Endodermal cell (in vitro differentiated cells): Measurements from ENCODE around the gene COL23A1. TPM values are rescaled to one million over a fixed set of nuclear protein-coding genes. Genes with fewer than 3 reads are reported as not detected.

Experiments used
- DNase-seq: peaks from one replicate; pipeline ENCODE4 v3.0.0-alpha.2; 2017
- H3K27ac ChIP-seq: 2 replicates; pipeline ENCODE4 v1.5.1; 2013; ENCODE audit warnings: mild to moderate bottlenecking, low read depth, low read length, moderate library complexity
- H3K27me3 ChIP-seq: 2 replicates; pipeline ENCODE4 v1.6.1; 2013; ENCODE audit warnings: mild to moderate bottlenecking, low read length, moderate library complexity; ENCODE audit not compliant: insufficient read depth, control insufficient read depth, poor library complexity, severe bottlenecking
- H3K36me3 ChIP-seq: 2 replicates; pipeline ENCODE4 v1.7.0; 2013; ENCODE audit warnings: mild to moderate bottlenecking, low read length, moderate library complexity; ENCODE audit not compliant: control insufficient read depth, insufficient read depth
- H3K4me1 ChIP-seq: one replicate; pipeline ENCODE4 v1.7.0; 2013; ENCODE audit warnings: low read length; ENCODE audit not compliant: control insufficient read depth, insufficient read depth
- H3K4me3 ChIP-seq: 2 replicates; pipeline ENCODE4 v1.5.1; 2013; ENCODE audit warnings: mild to moderate bottlenecking, low read length, moderate library complexity
- H3K9ac ChIP-seq: 2 replicates; pipeline ENCODE4 v1.6.1; 2013; ENCODE audit warnings: mild to moderate bottlenecking, low read length, moderate library complexity; ENCODE audit not compliant: poor library complexity, severe bottlenecking; ENCODE audit errors: extremely low read depth
- H3K9me3 ChIP-seq: 2 replicates; pipeline ENCODE4 v1.6.1; 2013; ENCODE audit warnings: mild to moderate bottlenecking, low read length, moderate library complexity; ENCODE audit not compliant: control insufficient read depth
- H3K27ac Mint-ChIP-seq: 2 replicates; pipeline ENCODE4 v1.8.0; 2020; ENCODE audit warnings: mixed read lengths
- H3K27me3 Mint-ChIP-seq: 2 replicates; pipeline ENCODE4 v1.8.0; 2021; ENCODE audit warnings: mild to moderate bottlenecking, mixed read lengths; ENCODE audit not compliant: insufficient read depth
- H3K36me3 Mint-ChIP-seq: 2 replicates; pipeline ENCODE4 v1.8.0; 2020; ENCODE audit warnings: low read depth, mixed read lengths
- H3K4me1 Mint-ChIP-seq: 2 replicates; pipeline ENCODE4 v1.8.0; 2020; ENCODE audit warnings: mixed read lengths
- H3K4me3 Mint-ChIP-seq: 2 replicates; pipeline ENCODE4 v1.8.0; 2020; ENCODE audit warnings: mild to moderate bottlenecking, moderate library complexity, mixed read lengths
- H3K9me3 Mint-ChIP-seq: 2 replicates; pipeline ENCODE4 v1.8.0; 2020; ENCODE audit warnings: mild to moderate bottlenecking, mixed read lengths
- WGBS, 2 experiments: methylation state at CpG; one replicate each; pipeline versions ENCODE4 v1.1.5 to v1.1.7; 2013; ENCODE audit warnings: missing lambda C conversion rate in 2 of 2, mixed read lengths in 1 of 2; ENCODE audit not compliant: insufficient coverage in 1 of 2, insufficient read length in 1 of 2; 5-methylcytosine and 5-hydroxymethylcytosine counted together
- total RNA-seq, 2 donors: library from RNA; stranded (reverse); fragmentation: NEBNext Ultra II Directional in 1 of 2; extraction: Animal tissue kit (Norgen Biotek cat#: 25700) in 1 of 2; gene quantifications; 2 replicates in 1 of 2; 3 replicates in 1 of 2; pipeline ENCODE4 v1.2.1, GENCODE V29; 2021
- TF ChIP-seq, protein P1 (sequence below): fragments of 200-600 bp; sonication (generic); conservative IDR thresholded peaks from 2 replicates; pipeline ENCODE4 v1.5.0; 2021; ENCODE audit warnings: antibody characterized with exemption, mild to moderate bottlenecking

The COL23A1 gene
- total RNA-seq, 2 donors from 2014 or later: 50.2 to 71.3 TPM

DNA sequence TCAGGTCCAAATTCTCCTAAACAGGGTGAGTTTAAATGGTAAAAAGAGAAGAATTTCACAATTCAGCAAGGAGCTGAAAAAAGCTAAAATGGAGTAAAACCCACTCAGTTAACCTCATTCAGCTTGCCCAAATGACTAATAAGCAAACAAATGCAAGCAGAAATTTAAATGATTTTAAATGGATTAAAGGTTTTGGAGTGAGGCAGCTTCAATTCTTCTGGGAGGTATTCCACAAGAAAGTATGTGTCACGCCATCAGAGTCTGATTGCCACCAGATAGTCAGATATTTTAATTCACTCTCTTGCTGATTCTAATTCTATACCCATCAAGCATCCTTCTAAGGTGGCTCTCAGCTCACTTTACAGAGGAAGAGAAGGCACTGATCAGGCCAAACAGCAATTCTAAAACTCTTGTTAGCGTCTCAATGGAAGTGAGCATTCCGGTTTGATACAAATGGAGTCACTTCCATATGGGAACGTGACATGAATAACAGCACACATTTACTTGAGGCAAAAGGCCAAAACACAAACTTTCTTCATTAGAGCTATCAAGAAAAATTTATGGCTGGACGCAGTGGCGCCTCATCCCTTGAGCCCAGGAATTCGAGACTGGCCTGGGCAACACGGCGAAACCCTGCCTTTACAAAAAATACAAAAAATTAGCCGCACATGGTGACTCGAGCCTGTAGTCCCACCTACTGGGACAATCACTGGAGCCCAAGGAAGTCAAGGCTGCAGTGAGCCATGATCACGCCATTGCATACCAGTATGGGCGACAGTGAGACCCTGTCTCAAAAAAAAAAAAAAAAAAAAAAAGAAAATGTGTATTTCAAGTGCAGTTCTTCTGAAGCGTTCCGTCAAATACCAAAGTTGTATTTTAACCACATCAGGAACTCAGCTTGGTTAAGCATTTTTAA, 34.7 kb upstream of the COL23A1 start:
- H3K27ac ChIP-seq: no peak overlapping the region
- H3K4me3 ChIP-seq: peak overlapping the region; percentile 93
- H3K9me3 ChIP-seq: peaks cover 5% of the 10 kb centered on the region
- H3K36me3 ChIP-seq: peaks cover 29% of the 10 kb centered on the region
- peaks cover 3% of the 10 kb centered on the region for H3K4me1 ChIP-seq
- WGBS, 2 experiments: 38 to 46% methylated on average over 6 to 15 of the region's 15 CpGs
- H3K36me3 Mint-ChIP-seq: peaks cover 24% of the 10 kb centered on the region
- TF ChIP-seq, protein P1, sequence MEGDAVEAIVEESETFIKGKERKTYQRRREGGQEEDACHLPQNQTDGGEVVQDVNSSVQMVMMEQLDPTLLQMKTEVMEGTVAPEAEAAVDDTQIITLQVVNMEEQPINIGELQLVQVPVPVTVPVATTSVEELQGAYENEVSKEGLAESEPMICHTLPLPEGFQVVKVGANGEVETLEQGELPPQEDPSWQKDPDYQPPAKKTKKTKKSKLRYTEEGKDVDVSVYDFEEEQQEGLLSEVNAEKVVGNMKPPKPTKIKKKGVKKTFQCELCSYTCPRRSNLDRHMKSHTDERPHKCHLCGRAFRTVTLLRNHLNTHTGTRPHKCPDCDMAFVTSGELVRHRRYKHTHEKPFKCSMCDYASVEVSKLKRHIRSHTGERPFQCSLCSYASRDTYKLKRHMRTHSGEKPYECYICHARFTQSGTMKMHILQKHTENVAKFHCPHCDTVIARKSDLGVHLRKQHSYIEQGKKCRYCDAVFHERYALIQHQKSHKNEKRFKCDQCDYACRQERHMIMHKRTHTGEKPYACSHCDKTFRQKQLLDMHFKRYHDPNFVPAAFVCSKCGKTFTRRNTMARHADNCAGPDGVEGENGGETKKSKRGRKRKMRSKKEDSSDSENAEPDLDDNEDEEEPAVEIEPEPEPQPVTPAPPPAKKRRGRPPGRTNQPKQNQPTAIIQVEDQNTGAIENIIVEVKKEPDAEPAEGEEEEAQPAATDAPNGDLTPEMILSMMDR: no peak
- DNase-seq: peak; percentile 59
- H3K9ac ChIP-seq: peak overlapping the region; percentile 97
- H3K27me3 Mint-ChIP-seq: peaks cover 11% of the 10 kb centered on the region
- H3K27ac Mint-ChIP-seq: peak overlapping the region; percentile 100
- H3K27me3 ChIP-seq: no peaks in the 10 kb centered on the region
- peaks cover 15% of the 10 kb centered on the region for H3K4me1 Mint-ChIP-seq
- peak overlapping the region; percentile 86 for H3K4me3 Mint-ChIP-seq
- H3K9me3 Mint-ChIP-seq: peaks cover 6% of the 10 kb centered on the region

DNA sequence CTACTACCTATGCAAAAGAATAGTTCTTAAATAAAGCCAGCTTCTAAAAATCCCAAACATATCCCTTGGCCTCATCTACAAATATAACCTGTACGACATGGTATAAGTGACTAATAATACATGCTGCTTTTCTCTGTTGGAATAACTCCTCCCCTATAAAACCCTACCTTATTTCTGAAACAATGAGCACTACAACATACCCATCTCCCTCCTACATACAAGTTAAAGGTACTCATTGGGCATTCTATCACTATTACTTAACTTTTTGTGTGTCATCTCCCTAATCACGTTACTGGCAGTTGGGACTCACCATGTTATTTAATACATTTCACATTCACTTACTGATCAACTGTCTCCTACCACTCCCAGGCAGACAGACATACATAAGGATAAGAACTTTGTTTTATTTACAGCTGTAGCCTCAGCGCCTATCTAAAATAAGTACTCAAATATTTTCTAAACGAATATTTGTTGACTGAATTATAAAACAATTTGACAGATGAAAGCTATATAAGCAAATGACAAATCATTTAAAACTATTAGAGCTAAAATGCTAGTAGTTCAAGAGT, 32.6 kb upstream of the COL23A1 start:
- H3K27me3 ChIP-seq: no peaks in the 10 kb centered on the region
- H3K9ac ChIP-seq: no peak overlapping the region
- peaks cover 5% of the 10 kb centered on the region for H3K9me3 ChIP-seq
- TF ChIP-seq, protein P1: no peak
- no peak overlapping the region for H3K4me3 ChIP-seq
- peaks cover 48% of the 10 kb centered on the region for H3K36me3 ChIP-seq
- no peak for DNase-seq
- peaks cover 3% of the 10 kb centered on the region for H3K4me1 ChIP-seq
- no peak overlapping the region for H3K27ac ChIP-seq
- H3K9me3 Mint-ChIP-seq: peaks cover 6% of the 10 kb centered on the region
- H3K27ac Mint-ChIP-seq: no peak overlapping the region
- peaks cover 15% of the 10 kb centered on the region for H3K4me1 Mint-ChIP-seq
- H3K27me3 Mint-ChIP-seq: peaks cover 5% of the 10 kb centered on the region
- no peak overlapping the region for H3K4me3 Mint-ChIP-seq
- WGBS, 2 experiments: 94 to 100% methylated on average over 3 to 4 of the region's 4 CpGs
- peaks cover 42% of the 10 kb centered on the region for H3K36me3 Mint-ChIP-seq

DNA sequence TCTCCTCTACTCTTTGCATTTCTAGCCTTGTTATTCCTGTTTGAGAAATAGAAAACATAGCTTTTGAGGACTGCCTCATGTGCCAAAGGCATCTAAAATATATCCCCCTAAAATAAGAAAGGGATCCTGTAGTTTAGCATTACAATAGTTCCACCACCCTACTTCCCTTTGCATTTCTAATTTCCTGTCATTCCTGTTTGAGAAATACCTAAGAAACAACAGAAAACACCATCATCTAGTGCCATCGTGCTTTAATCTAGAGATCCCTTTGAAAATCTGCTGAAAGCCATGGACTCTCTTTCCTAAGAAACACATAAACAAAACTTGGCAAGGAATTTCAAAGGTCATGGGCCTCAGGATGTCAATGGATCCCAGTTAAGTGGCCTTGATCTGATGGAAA, 29.2 kb upstream of the COL23A1 start:
- peaks cover 80% of the 10 kb centered on the region for H3K36me3 ChIP-seq
- peaks cover under 1% of the 10 kb centered on the region for H3K4me1 ChIP-seq
- no peaks in the 10 kb centered on the region for H3K27me3 ChIP-seq
- no peaks in the 10 kb centered on the region for H3K9me3 ChIP-seq
- Mint-ChIP-seq H3K27ac (peak overlapping the region; percentile 58), H3K9me3 (no peaks in the 10 kb centered on the region), H3K4me3 (no peak overlapping the region), H3K4me1 (peaks cover 5% of the 10 kb centered on the region), H3K27me3 (no peaks in the 10 kb centered on the region), H3K36me3 (peaks cover 68% of the 10 kb centered on the region)
- TF ChIP-seq, protein P1: no peak
- no peak overlapping the region for H3K4me3 ChIP-seq
- H3K27ac ChIP-seq: no peak overlapping the region
- WGBS, 2 experiments: 83% methylated on average over 1 of the region's 1 CpG; no CpG with 5 or more reads in 1 of the 2 experiments
- DNase-seq: no peak
- H3K9ac ChIP-seq: no peak overlapping the region
